ENCODE measurements around the gene RNF144A. TPM values are rescaled to one million over a fixed set of nuclear protein-coding genes. Genes with fewer than 3 reads are reported as not detected.

Gene RNF144A
- polyA plus RNA-seq, 1 donor from 2014 or later, result 0.83 TPM

- H3K4me3 Mint-ChIP-seq, result peak overlapping the region in 1 of 4 donors; percentile 0
- peaks cover 11 to 16% (median 14%) of the 10 kb centered on the region in 3 donors for H3K4me1 Mint-ChIP-seq
- no peaks in the 10 kb centered on the region for H3K9me3 Mint-ChIP-seq
- peaks cover 7% of the 10 kb centered on the region for H3K36me3 Mint-ChIP-seq
- peaks cover 1% of the 10 kb centered on the region for H3K27me3 Mint-ChIP-seq
- no peak overlapping the region for H3K27ac Mint-ChIP-seq
Observed at GRCh38 chr2:6943523-6943922, 26.3 kb downstream of the RNF144A start.

- peaks cover 1% of the 10 kb centered on the region for H3K27me3 Mint-ChIP-seq
- peaks cover 7% of the 10 kb centered on the region for H3K36me3 Mint-ChIP-seq
- H3K4me1 Mint-ChIP-seq, result peaks cover 11 to 16% (median 14%) of the 10 kb centered on the region in 3 donors
- no peaks in the 10 kb centered on the region for H3K9me3 Mint-ChIP-seq
- no peak overlapping the region for H3K4me3 Mint-ChIP-seq
- H3K27ac Mint-ChIP-seq, result no peak overlapping the region
Observed at GRCh38 chr2:6943971-6944370, 26.8 kb downstream of the RNF144A start.

GRCh38 chr2:6944555-6944954 is 27.3 kb downstream of the RNF144A start:
- Mint-ChIP-seq H3K4me3 (no peak overlapping the region), H3K27me3 (peaks cover 1% of the 10 kb centered on the region), H3K36me3 (peaks cover 7% of the 10 kb centered on the region), H3K27ac (no peak overlapping the region), H3K9me3 (no peaks in the 10 kb centered on the region), H3K4me1 (peaks cover 11 to 14% (median 12%) of the 10 kb centered on the region in 3 donors)

- no peaks in the 10 kb centered on the region for H3K9me3 Mint-ChIP-seq
- peak overlapping the region in 1 of 4 donors; percentile 39 for H3K4me3 Mint-ChIP-seq
- peaks cover 1% of the 10 kb centered on the region for H3K27me3 Mint-ChIP-seq
- H3K36me3 Mint-ChIP-seq, result peaks cover 7% of the 10 kb centered on the region
- H3K27ac Mint-ChIP-seq, result no peak overlapping the region
- peaks cover 11 to 14% (median 12%) of the 10 kb centered on the region in 3 donors for H3K4me1 Mint-ChIP-seq
Observed at GRCh38 chr2:6945087-6945813, 28.0 kb downstream of the RNF144A start.

- Mint-ChIP-seq H3K27ac (peak overlapping the region in 1 of 3 donors; percentile 34), H3K9me3 (no peaks in the 10 kb centered on the region), H3K36me3 (peaks cover 7% of the 10 kb centered on the region), H3K27me3 (peaks cover 1% of the 10 kb centered on the region), H3K4me3 (no peak overlapping the region), H3K4me1 (peaks cover 11 to 14% (median 12%) of the 10 kb centered on the region in 3 donors)
Observed at GRCh38 chr2:6945821-6946220, 28.6 kb downstream of the RNF144A start.

GRCh38 chr2:6946722-6947121 is 29.5 kb downstream of the RNF144A start:
- H3K9me3 Mint-ChIP-seq, result no peaks in the 10 kb centered on the region
- peaks cover 11 to 14% (median 12%) of the 10 kb centered on the region in 3 donors for H3K4me1 Mint-ChIP-seq
- no peak overlapping the region for H3K4me3 Mint-ChIP-seq
- H3K27ac Mint-ChIP-seq, result no peak overlapping the region
- peaks cover 2% of the 10 kb centered on the region for H3K36me3 Mint-ChIP-seq
- peaks cover under 1% of the 10 kb centered on the region for H3K27me3 Mint-ChIP-seq

- H3K4me3 Mint-ChIP-seq, result no peak overlapping the region
- peaks cover 9 to 14% (median 11%) of the 10 kb centered on the region in 3 donors for H3K4me1 Mint-ChIP-seq
- no peaks in the 10 kb centered on the region for H3K27me3 Mint-ChIP-seq
- no peaks in the 10 kb centered on the region for H3K9me3 Mint-ChIP-seq
- peaks cover 2% of the 10 kb centered on the region for H3K36me3 Mint-ChIP-seq
- H3K27ac Mint-ChIP-seq, result no peak overlapping the region
Observed at GRCh38 chr2:6947929-6948676, 30.9 kb downstream of the RNF144A start.

- Mint-ChIP-seq H3K4me3 (peak overlapping the region in 1 of 4 donors; percentile 32), H3K36me3 (peaks cover 2% of the 10 kb centered on the region), H3K27ac (peak overlapping the region in 1 of 3 donors; percentile 4), H3K4me1 (peaks cover 8 to 14% (median 10%) of the 10 kb centered on the region in 3 donors), H3K9me3 (no peaks in the 10 kb centered on the region), H3K27me3 (no peaks in the 10 kb centered on the region)
Observed at GRCh38 chr2:6948677-6949351, 31.6 kb downstream of the RNF144A start.

- H3K27me3 Mint-ChIP-seq, result no peaks in the 10 kb centered on the region
- no peak overlapping the region for H3K27ac Mint-ChIP-seq
- no peaks in the 10 kb centered on the region for H3K36me3 Mint-ChIP-seq
- H3K9me3 Mint-ChIP-seq, result no peaks in the 10 kb centered on the region
- no peaks in the 10 kb centered on the region for H3K4me1 Mint-ChIP-seq
- no peak overlapping the region for H3K4me3 Mint-ChIP-seq
Observed at GRCh38 chr2:6951046-6951445, 33.8 kb downstream of the RNF144A start.

GRCh38 chr2:6952101-6952500 is 34.9 kb downstream of the RNF144A start:
- H3K27ac Mint-ChIP-seq, result no peak overlapping the region
- no peaks in the 10 kb centered on the region for H3K36me3 Mint-ChIP-seq
- H3K27me3 Mint-ChIP-seq, result no peaks in the 10 kb centered on the region
- H3K9me3 Mint-ChIP-seq, result no peaks in the 10 kb centered on the region
- H3K4me3 Mint-ChIP-seq, result no peak overlapping the region
- H3K4me1 Mint-ChIP-seq, result no peaks in the 10 kb centered on the region

GRCh38 chr2:6954586-6954985 is 37.4 kb downstream of the RNF144A start:
- Mint-ChIP-seq H3K4me3 (no peak overlapping the region), H3K27ac (no peak overlapping the region), H3K9me3 (no peaks in the 10 kb centered on the region), H3K27me3 (no peaks in the 10 kb centered on the region), H3K4me1 (no peaks in the 10 kb centered on the region), H3K36me3 (no peaks in the 10 kb centered on the region)

- H3K4me3 Mint-ChIP-seq, result no peak overlapping the region
- peaks cover 3% of the 10 kb centered on the region for H3K27me3 Mint-ChIP-seq
- no peaks in the 10 kb centered on the region for H3K9me3 Mint-ChIP-seq
- no peaks in the 10 kb centered on the region for H3K36me3 Mint-ChIP-seq
- H3K27ac Mint-ChIP-seq, result no peak overlapping the region
- no peaks in the 10 kb centered on the region for H3K4me1 Mint-ChIP-seq
Observed at GRCh38 chr2:6955511-6956136, 38.4 kb downstream of the RNF144A start.

GRCh38 chr2:6956566-6956965 is 39.4 kb downstream of the RNF144A start:
- Mint-ChIP-seq H3K27ac (no peak overlapping the region), H3K36me3 (no peaks in the 10 kb centered on the region), H3K4me1 (no peaks in the 10 kb centered on the region), H3K9me3 (no peaks in the 10 kb centered on the region), H3K4me3 (no peak overlapping the region), H3K27me3 (peaks cover 3% of the 10 kb centered on the region)

GRCh38 chr2:6957031-6957714 is 40.0 kb downstream of the RNF144A start:
- peak overlapping the region in 1 of 3 donors; percentile 21 for H3K27ac Mint-ChIP-seq
- no peaks in the 10 kb centered on the region for H3K9me3 Mint-ChIP-seq
- no peaks in the 10 kb centered on the region for H3K4me1 Mint-ChIP-seq
- peak overlapping the region in 1 of 4 donors; percentile 30 for H3K4me3 Mint-ChIP-seq
- no peaks in the 10 kb centered on the region for H3K36me3 Mint-ChIP-seq
- peaks cover 3% of the 10 kb centered on the region for H3K27me3 Mint-ChIP-seq

Measured in IgD-negative memory B cell (primary cell).